Type B pancreatic cell (in vitro differentiated cells): ENCODE data around the gene IFT57. TPM values are rescaled to one million over a fixed set of nuclear protein-coding genes. Genes with fewer than 3 reads are reported as not detected.

Experiments
- DNase-seq: peaks from one replicate; pipeline ENCODE4 v3.0.0; 2021; ENCODE audit warnings: mixed read lengths; ENCODE audit not compliant: unreplicated experiment; ENCODE audit errors: extremely low spot score
- H3K27ac Mint-ChIP-seq: 2 replicates; pipeline ENCODE4 v1.8.0; 2021; ENCODE audit warnings: mild to moderate bottlenecking, mixed read lengths
- H3K27me3 Mint-ChIP-seq: 2 replicates; pipeline ENCODE4 v1.8.0; 2021; ENCODE audit warnings: mixed read lengths
- H3K36me3 Mint-ChIP-seq: 2 replicates; pipeline ENCODE4 v1.8.0; 2021; ENCODE audit warnings: mixed read lengths
- H3K4me1 Mint-ChIP-seq: one replicate; pipeline ENCODE4 v1.8.0; 2021; ENCODE audit warnings: mixed read lengths; ENCODE audit not compliant: unreplicated experiment
- H3K4me3 Mint-ChIP-seq: 2 replicates; pipeline ENCODE4 v1.8.0; 2021; ENCODE audit warnings: mild to moderate bottlenecking, mixed read lengths
- H3K9me3 Mint-ChIP-seq: 2 replicates; pipeline ENCODE4 v1.8.0; 2021; ENCODE audit warnings: mixed read lengths
- CTCF ChIP-seq: fragments of 200-600 bp; sonication (generic); conservative IDR thresholded peaks from 2 replicates; pipeline ENCODE4 v1.5.0; 2021; ENCODE audit warnings: antibody characterized with exemption, mild to moderate bottlenecking
- total RNA-seq: library from RNA; stranded (reverse); gene quantifications from 2 replicates; pipeline ENCODE4 v1.2.1, GENCODE V29; 2021; ENCODE audit warnings: low replicate concordance

The IFT57 gene
- total RNA-seq, 1 donor from 2014 or later, result 95.7 TPM

GRCh38 chr3:108209579-108209978 is 12.6 kb downstream of the IFT57 start:
- Mint-ChIP-seq H3K9me3 (no peaks in the 10 kb centered on the region), H3K4me3 (no peak overlapping the region), H3K4me1 (no peaks in the 10 kb centered on the region), H3K27ac (no peak overlapping the region), H3K36me3 (peaks cover 50% of the 10 kb centered on the region), H3K27me3 (no peaks in the 10 kb centered on the region)
- DNase-seq, result no peak
- TF ChIP-seq CTCF, result no peak

GRCh38 chr3:108208831-108209230 is 13.4 kb downstream of the IFT57 start:
- no peak overlapping the region for H3K27ac Mint-ChIP-seq
- no peaks in the 10 kb centered on the region for H3K9me3 Mint-ChIP-seq
- TF ChIP-seq CTCF, result no peak
- no peak overlapping the region for H3K4me3 Mint-ChIP-seq
- H3K4me1 Mint-ChIP-seq, result no peaks in the 10 kb centered on the region
- no peaks in the 10 kb centered on the region for H3K27me3 Mint-ChIP-seq
- peaks cover 53% of the 10 kb centered on the region for H3K36me3 Mint-ChIP-seq
- no peak for DNase-seq

GRCh38 chr3:108202834-108203233 is 19.4 kb downstream of the IFT57 start:
- Mint-ChIP-seq H3K36me3 (peaks cover 47% of the 10 kb centered on the region), H3K27me3 (no peaks in the 10 kb centered on the region), H3K9me3 (no peaks in the 10 kb centered on the region), H3K4me3 (no peak overlapping the region), H3K27ac (no peak overlapping the region), H3K4me1 (no peaks in the 10 kb centered on the region)
- no peak for DNase-seq
- TF ChIP-seq CTCF, result no peak

GRCh38 chr3:108202080-108202479 is 20.1 kb downstream of the IFT57 start:
- Mint-ChIP-seq H3K27me3 (no peaks in the 10 kb centered on the region), H3K4me1 (no peaks in the 10 kb centered on the region), H3K27ac (no peak overlapping the region), H3K9me3 (no peaks in the 10 kb centered on the region), H3K4me3 (no peak overlapping the region), H3K36me3 (peaks cover 44% of the 10 kb centered on the region)
- DNase-seq, result no peak
- TF ChIP-seq CTCF, result no peak

GRCh38 chr3:108201258-108201657 is 21.0 kb downstream of the IFT57 start:
- TF ChIP-seq CTCF, result no peak

GRCh38 chr3:108200578-108200977 is 21.6 kb downstream of the IFT57 start:
- Mint-ChIP-seq H3K36me3 (peaks cover 44% of the 10 kb centered on the region), H3K4me3 (no peak overlapping the region), H3K4me1 (no peaks in the 10 kb centered on the region)

More at GRCh38 chr3:108201258-108201657, 21.0 kb downstream of the IFT57 start:
- Mint-ChIP-seq H3K4me3 (no peak overlapping the region), H3K27me3 (no peaks in the 10 kb centered on the region), H3K36me3 (peaks cover 43% of the 10 kb centered on the region), H3K27ac (no peak overlapping the region), H3K4me1 (no peaks in the 10 kb centered on the region), H3K9me3 (no peaks in the 10 kb centered on the region)
- DNase-seq, result no peak

More at GRCh38 chr3:108200578-108200977, 21.6 kb downstream of the IFT57 start:
- H3K9me3 Mint-ChIP-seq, result peaks cover under 1% of the 10 kb centered on the region
- TF ChIP-seq CTCF, result no peak
- no peak for DNase-seq
- no peak overlapping the region for H3K27ac Mint-ChIP-seq
- H3K27me3 Mint-ChIP-seq, result no peaks in the 10 kb centered on the region
